ENCODE results near the gene IQSEC1. TPM values are rescaled to one million over a fixed set of nuclear protein-coding genes. Genes with fewer than 3 reads are reported as not detected.

IQSEC1 gene
- total and polyA plus RNA-seq, 2 of the 8 experiments (the other 6 are each of a cell fraction or from before 2014, with no cell fraction given) = 6.8 to 28.8 TPM

DNA sequence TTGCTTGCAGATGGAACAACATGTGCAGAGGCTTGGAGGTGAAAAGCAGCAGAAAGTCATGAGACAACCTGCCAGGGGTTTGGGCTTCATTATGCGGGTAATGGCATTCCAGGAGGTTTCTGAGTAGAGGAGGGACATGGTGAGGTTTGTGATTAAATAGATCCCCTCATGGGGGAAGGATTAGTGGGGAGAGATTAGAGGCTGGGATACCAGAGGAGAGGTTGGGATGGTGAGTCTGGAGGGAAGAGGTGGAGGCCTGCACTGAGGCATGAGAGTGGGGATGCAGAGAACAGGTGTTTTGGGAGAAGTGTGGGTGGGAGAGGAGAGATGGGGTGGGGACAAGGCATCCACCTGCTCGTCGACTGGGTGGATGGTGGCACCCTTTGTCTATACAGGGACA lies 6.8 kb upstream of the IQSEC1 start:
- Histone ChIP-seq H2BK5ac (ENCODE audit: low read depth, low read length) (no peak overlapping the region), H3K14ac (ENCODE audit: insufficient read length) (no peak overlapping the region), H4K5ac (ENCODE audit: insufficient read length, low read depth, low read length) (no peak overlapping the region), H2BK20ac (ENCODE audit: low read length) (no peak overlapping the region), H3K4me2 (ENCODE audit: insufficient read depth in 1 of 2, low read depth in 2 of 2, low read length in 2 of 2) (no peak overlapping the region), H4K20me1 (replicated peaks in 1 of 2; ENCODE audit: control insufficient read depth in 1 of 2, insufficient read depth in 2 of 2, low read length in 2 of 2) (no peaks in the 10 kb centered on the region), H3K36me3 (ENCODE audit: control insufficient read depth in 2 of 4, insufficient read depth in 4 of 4, low read length in 3 of 4) (no peaks in the 10 kb centered on the region), H2BK120ac (replicated peaks; ENCODE audit: low read depth, low read length) (no peak overlapping the region), H3K4ac (replicated peaks; ENCODE audit: insufficient read length, low read depth, low read length) (no peak overlapping the region), H3K23ac (ENCODE audit: insufficient read length) (no peak overlapping the region), H3K27ac (ENCODE audit: low read depth, low read length) (no peak overlapping the region), H2BK15ac (ENCODE audit: low read length) (no peak overlapping the region), H4K8ac (ENCODE audit: extremely low read depth, insufficient read depth, low read length) (no peak overlapping the region), H3K4me1 (replicated peaks in 1 of 4; ENCODE audit: control insufficient read depth in 3 of 4, insufficient read depth in 4 of 4, low read length in 3 of 4) (peaks cover 0 to 3% (median 0%) of the 10 kb centered on the region in 4 experiments; a peak in 1 of 7 replicates), H4K91ac (replicated peaks; ENCODE audit: insufficient read length, low read length) (no peak overlapping the region), H2AFZ (ENCODE audit: low read length) (no peak overlapping the region), H2BK12ac (ENCODE audit: low read depth, low read length) (no peak overlapping the region), H3K56ac (replicated peaks; ENCODE audit: insufficient read length, low read depth, low read length) (no peak overlapping the region), H3K79me2 (ENCODE audit: control insufficient read depth in 1 of 2, insufficient read depth in 2 of 2, low read length in 2 of 2) (no peaks in the 10 kb centered on the region), H3K27me3 (replicated peaks in 1 of 4; ENCODE audit: control insufficient read depth in 3 of 4, extremely low read depth in 1 of 4, insufficient read depth in 3 of 4, low read length in 3 of 4) (peaks cover 0 to 8% (median under 1%) of the 10 kb centered on the region in 4 experiments; a peak in 4 of 7 replicates), H3K18ac (ENCODE audit: extremely low read depth, low read length) (no peak overlapping the region), H3K9ac (replicated peaks in 1 of 4; ENCODE audit: extremely low read depth in 1 of 4, low read depth in 3 of 4, low read length in 3 of 4) (no peak overlapping the region), H3K9me3 (ENCODE audit: insufficient read depth in 2 of 2, low read depth in 1 of 2, low read length in 1 of 2) (no peaks in the 10 kb centered on the region), H3K79me1 (ENCODE audit: low read depth, low read length) (no peaks in the 10 kb centered on the region), H3K23me2 (ENCODE audit: low read depth, low read length) (no peaks in the 10 kb centered on the region; the same call in 1 of the 2 replicates), H3K4me3 (ENCODE audit: extremely low read depth in 1 of 4, insufficient read depth in 2 of 4, low read depth in 3 of 4, low read length in 4 of 4) (no peak overlapping the region), H2AK5ac (ENCODE audit: low read depth, low read length) (no peak overlapping the region)
- POLR2A ChIA-PET (ENCODE audit: partially characterized antibody) = no interaction called here
- CTCF ChIA-PET (ENCODE audit: partially characterized antibody) = interaction anchor here (1.4 kb wide), 1 partner anchor 21 kb away, joined by 5 read pairs; no protein-coding TSS in a partner anchor
- FAIRE-seq = no peak
- 95% methylated on average over 1 of the region's 3 CpGs; no CpG with 5 or more reads in 1 of the 2 experiments for WGBS, 2 experiments (ENCODE audit: extremely low coverage in 1 of 2, insufficient coverage in 1 of 2, insufficient read length in 1 of 2, insufficient replicate concordance in 2 of 2, low coverage in 1 of 2, low lambda C conversion rate in 2 of 2, missing lambda C conversion rate in 1 of 2)
- DNase-seq (ENCODE audit: low read depth in 1 of 2, low spot score in 2 of 2) = no peak
- TF ChIP-seq MAFK (IDR thresholded peaks at IDR 0.05; ENCODE audit: low read depth, low read length) (no peak), FOSL1 (IDR thresholded peaks at IDR 0.05; ENCODE audit: insufficient read depth, low read depth, low read length) (no peak), TAF7 (optimal IDR thresholded peaks at IDR 0.05; ENCODE audit: borderline replicate concordance, low read depth, low read length) (no peak), CTBP2 (IDR thresholded peaks at IDR 0.05; ENCODE audit: borderline replicate concordance, insufficient read depth, insufficient read length, low read length) (no peak), POLR2A (IDR thresholded peaks at IDR 0.05; ENCODE audit: control extremely low read depth in 1 of 2, low read depth in 2 of 2, low read length in 2 of 2) (no peak), ZNF274 (IDR thresholded peaks at IDR 0.05; ENCODE audit: borderline replicate concordance, extremely low read depth, low read length) (no peak), NANOG (IDR thresholded peaks at IDR 0.05; ENCODE audit: insufficient read depth, low read depth, low read length, poor library complexity, severe bottlenecking) (no peak), TBP (IDR thresholded peaks at IDR 0.05; ENCODE audit: low read depth, low read length) (no peak)
- TF ChIP-seq, protein P1, sequence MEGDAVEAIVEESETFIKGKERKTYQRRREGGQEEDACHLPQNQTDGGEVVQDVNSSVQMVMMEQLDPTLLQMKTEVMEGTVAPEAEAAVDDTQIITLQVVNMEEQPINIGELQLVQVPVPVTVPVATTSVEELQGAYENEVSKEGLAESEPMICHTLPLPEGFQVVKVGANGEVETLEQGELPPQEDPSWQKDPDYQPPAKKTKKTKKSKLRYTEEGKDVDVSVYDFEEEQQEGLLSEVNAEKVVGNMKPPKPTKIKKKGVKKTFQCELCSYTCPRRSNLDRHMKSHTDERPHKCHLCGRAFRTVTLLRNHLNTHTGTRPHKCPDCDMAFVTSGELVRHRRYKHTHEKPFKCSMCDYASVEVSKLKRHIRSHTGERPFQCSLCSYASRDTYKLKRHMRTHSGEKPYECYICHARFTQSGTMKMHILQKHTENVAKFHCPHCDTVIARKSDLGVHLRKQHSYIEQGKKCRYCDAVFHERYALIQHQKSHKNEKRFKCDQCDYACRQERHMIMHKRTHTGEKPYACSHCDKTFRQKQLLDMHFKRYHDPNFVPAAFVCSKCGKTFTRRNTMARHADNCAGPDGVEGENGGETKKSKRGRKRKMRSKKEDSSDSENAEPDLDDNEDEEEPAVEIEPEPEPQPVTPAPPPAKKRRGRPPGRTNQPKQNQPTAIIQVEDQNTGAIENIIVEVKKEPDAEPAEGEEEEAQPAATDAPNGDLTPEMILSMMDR (IDR thresholded peaks at IDR 0.05; ENCODE audit: control extremely low read depth in 1 of 3, insufficient read depth in 1 of 3, low read depth in 1 of 3, low read length in 3 of 3) = no peak
